Measurements from ENCODE around the gene RINT1. TPM values are rescaled to one million over a fixed set of nuclear protein-coding genes. Genes with fewer than 3 reads are reported as not detected.

The RINT1 gene
- total RNA-seq, 1 donor from 2014 or later, result 28.1 TPM

- no peak overlapping the region for H3K27ac Mint-ChIP-seq (ENCODE audit: unreplicated experiment)
- no peaks in the 10 kb centered on the region for H3K27me3 ChIP-seq (ENCODE audit: insufficient read depth, low read length)
- H3K27me3 Mint-ChIP-seq (ENCODE audit: low read depth, unreplicated experiment), result no peaks in the 10 kb centered on the region
- H3K4me2 ChIP-seq (ENCODE audit: low read length), result no peak overlapping the region
- H3K79me2 ChIP-seq (ENCODE audit: insufficient read depth, low read length), result no peaks in the 10 kb centered on the region
- no peak overlapping the region for H3K9ac ChIP-seq (ENCODE audit: low read length)
- H3K36me3 Mint-ChIP-seq (ENCODE audit: low read depth, unreplicated experiment), result peaks cover 7% of the 10 kb centered on the region
- DNase-seq (ENCODE audit: low read depth), result no peak
- no peaks in the 10 kb centered on the region for H3K4me1 Mint-ChIP-seq (ENCODE audit: low read depth, unreplicated experiment)
- no peak overlapping the region for H3K27ac ChIP-seq (ENCODE audit: low read depth, low read length)
- H3K36me3 ChIP-seq (ENCODE audit: insufficient read depth, low read length), result peaks cover 35% of the 10 kb centered on the region
- no peak for FAIRE-seq
- no peak overlapping the region for H3K4me3 ChIP-seq (ENCODE audit: insufficient read depth, low read depth, low read length)
- TF ChIP-seq EZH2 (IDR thresholded peaks at IDR 0.05; ENCODE audit: insufficient read depth, low read length), result no peak
- TF ChIP-seq CTCF (IDR thresholded peaks at IDR 0.05; ENCODE audit: insufficient read depth, low read depth, low read length), result no peak
- H3K9me3 ChIP-seq (ENCODE audit: insufficient read depth, low read depth, low read length), result no peaks in the 10 kb centered on the region
- H3K9me3 Mint-ChIP-seq (ENCODE audit: unreplicated experiment), result no peaks in the 10 kb centered on the region
- no peak overlapping the region for H3K4me3 Mint-ChIP-seq (ENCODE audit: unreplicated experiment)
- no peak overlapping the region for H2AFZ ChIP-seq (ENCODE audit: low read depth, low read length)
- no peaks in the 10 kb centered on the region for H4K20me1 ChIP-seq (ENCODE audit: insufficient read depth, low read length)
- no peaks in the 10 kb centered on the region for H3K4me1 ChIP-seq (ENCODE audit: insufficient read depth, low read length)
Measured at GRCh38 chr7:105567024-105567423, 35.0 kb downstream of the RINT1 start.

- FAIRE-seq (no peak), DNase-seq (ENCODE audit: low read depth) (no peak)
- Histone ChIP-seq H3K36me3 (ENCODE audit: insufficient read depth, low read length) (peaks cover 35% of the 10 kb centered on the region), H3K9ac (ENCODE audit: low read length) (no peak overlapping the region), H3K4me2 (ENCODE audit: low read length) (no peak overlapping the region), H3K4me3 (ENCODE audit: insufficient read depth, low read depth, low read length) (no peak overlapping the region), H3K79me2 (ENCODE audit: insufficient read depth, low read length) (no peaks in the 10 kb centered on the region), H3K27me3 (ENCODE audit: insufficient read depth, low read length) (no peaks in the 10 kb centered on the region), H2AFZ (ENCODE audit: low read depth, low read length) (no peak overlapping the region), H3K9me3 (ENCODE audit: insufficient read depth, low read depth, low read length) (no peaks in the 10 kb centered on the region), H3K4me1 (ENCODE audit: insufficient read depth, low read length) (no peaks in the 10 kb centered on the region), H4K20me1 (ENCODE audit: insufficient read depth, low read length) (no peaks in the 10 kb centered on the region), H3K27ac (ENCODE audit: low read depth, low read length) (no peak overlapping the region)
- H3K36me3 Mint-ChIP-seq (ENCODE audit: low read depth, unreplicated experiment), result peaks cover 3% of the 10 kb centered on the region
- H3K27me3 Mint-ChIP-seq (ENCODE audit: low read depth, unreplicated experiment), result no peaks in the 10 kb centered on the region
- no peaks in the 10 kb centered on the region for H3K4me1 Mint-ChIP-seq (ENCODE audit: low read depth, unreplicated experiment)
- no peaks in the 10 kb centered on the region for H3K9me3 Mint-ChIP-seq (ENCODE audit: unreplicated experiment)
- H3K27ac Mint-ChIP-seq (ENCODE audit: unreplicated experiment), result no peak overlapping the region
- H3K4me3 Mint-ChIP-seq (ENCODE audit: unreplicated experiment), result no peak overlapping the region
- TF ChIP-seq EZH2 (IDR thresholded peaks at IDR 0.05; ENCODE audit: insufficient read depth, low read length) (no peak), CTCF (IDR thresholded peaks at IDR 0.05; ENCODE audit: insufficient read depth, low read depth, low read length) (no peak)
Measured at GRCh38 chr7:105567821-105568220, 35.8 kb downstream of the RINT1 start.

GRCh38 chr7:105571891-105572290 is 39.9 kb downstream of the RINT1 start:
- Histone ChIP-seq H3K9ac (ENCODE audit: low read length) (no peak overlapping the region), H4K20me1 (ENCODE audit: insufficient read depth, low read length) (no peaks in the 10 kb centered on the region), H3K9me3 (ENCODE audit: insufficient read depth, low read depth, low read length) (no peaks in the 10 kb centered on the region), H3K4me2 (ENCODE audit: low read length) (no peak overlapping the region), H3K4me3 (ENCODE audit: insufficient read depth, low read depth, low read length) (no peak overlapping the region), H3K36me3 (ENCODE audit: insufficient read depth, low read length) (peaks cover 12% of the 10 kb centered on the region), H3K79me2 (ENCODE audit: insufficient read depth, low read length) (no peaks in the 10 kb centered on the region), H3K4me1 (ENCODE audit: insufficient read depth, low read length) (no peaks in the 10 kb centered on the region), H2AFZ (ENCODE audit: low read depth, low read length) (no peak overlapping the region), H3K27me3 (ENCODE audit: insufficient read depth, low read length) (no peaks in the 10 kb centered on the region), H3K27ac (ENCODE audit: low read depth, low read length) (no peak overlapping the region)
- no peak for DNase-seq (ENCODE audit: low read depth)
- peaks cover 2% of the 10 kb centered on the region for H3K36me3 Mint-ChIP-seq (ENCODE audit: low read depth, unreplicated experiment)
- no peak overlapping the region for H3K4me3 Mint-ChIP-seq (ENCODE audit: unreplicated experiment)
- H3K4me1 Mint-ChIP-seq (ENCODE audit: low read depth, unreplicated experiment), result no peaks in the 10 kb centered on the region
- H3K27me3 Mint-ChIP-seq (ENCODE audit: low read depth, unreplicated experiment), result no peaks in the 10 kb centered on the region
- peaks cover 2% of the 10 kb centered on the region for H3K9me3 Mint-ChIP-seq (ENCODE audit: unreplicated experiment)
- TF ChIP-seq CTCF (IDR thresholded peaks at IDR 0.05; ENCODE audit: insufficient read depth, low read depth, low read length) (no peak), EZH2 (IDR thresholded peaks at IDR 0.05; ENCODE audit: insufficient read depth, low read length) (no peak)
- no peak for FAIRE-seq
- H3K27ac Mint-ChIP-seq (ENCODE audit: unreplicated experiment), result no peak overlapping the region
